ENCODE measurements around the gene SGPL1.
"Not testable (repeated sequence)": the region's sequence is repeated elsewhere in the genome, so short reads cannot be mapped to it uniquely, and the experiment has no call there.

- not testable (repeated sequence) for TF ChIP-seq REST (IDR thresholded peaks at IDR 0.05; ENCODE audit: borderline replicate concordance); EZH2 (IDR thresholded peaks at IDR 0.05; ENCODE audit: borderline replicate concordance, insufficient read depth, low read length, poor library complexity, severe bottlenecking); CTCF (IDR thresholded peaks at IDR 0.05; ENCODE audit: poor library complexity, severe bottlenecking)
Measured at GRCh38 chr10:70861495-70862197, 45.9 kb downstream of the SGPL1 start.

All from neural cell (in vitro differentiated cells).